A549 (cell line): ENCODE data around the gene ACOXL. TPM values are rescaled to one million over a fixed set of nuclear protein-coding genes. Genes with fewer than 3 reads are reported as not detected.

Experiments used
- ATAC-seq, 2 experiments: fragments of 200-7000 bp in 1 of 2; fragments of >200 bp in 1 of 2; cut with Nextera tagmentation in 1 of 2; cut with Tn5 transposase in 1 of 2; 3 replicates each; pipeline versions ENCODE4 v1.8.0 to v1.9.1; 2018 to 2020; ENCODE audit warnings: mild to moderate bottlenecking in 1 of 2, moderate library complexity in 1 of 2
- CTCF ChIA-PET: fragments of 300-600 bp; sonication (Branson Sonifier 250); formaldehyde crosslinking; extraction: SDS; loops from one replicate; lab custom pipeline; 2021; ENCODE audit warnings: antibody characterized with exemption, inconsistent platforms; lab: Yijun Ruan, JAX
- POLR2A ChIA-PET: fragments of 350-600 bp; formaldehyde crosslinking; extraction: SDS; loops from one replicate; lab custom pipeline; 2021; ENCODE audit warnings: antibody characterized with exemption, inconsistent platforms; lab: Yijun Ruan, JAX
- DNase-seq, 2 experiments: peaks; one replicate each; pipeline versions ENCODE4 v3.0.0 to v3.0.0-alpha.2; 2011 to 2016; ENCODE audit warnings: low read depth in 1 of 2, low spot score in 1 of 2
- FAIRE-seq: peaks from 2 replicates; lab custom pipeline; 2011; peaks lifted over from hg19 to GRCh38; lab: Jason Lieb, UNC
- H3K27ac ChIP-seq, 2 experiments: fragments of >200 bp; sonication (Bioruptor Twin); formaldehyde crosslinking; 3 replicates each; pipeline ENCODE4 v1.5.1; 2016 to 2017
- H3K4me1 ChIP-seq: fragments of >200 bp; sonication (Bioruptor Twin); formaldehyde crosslinking; 3 replicates; pipeline ENCODE4 v1.6.1; 2016
- H3K4me2 ChIP-seq: fragments of >200 bp; sonication (Bioruptor Twin); formaldehyde crosslinking; 3 replicates; pipeline ENCODE4 v1.6.1; 2016
- H3K4me3 ChIP-seq: fragments of >200 bp; sonication (Bioruptor Twin); formaldehyde crosslinking; 3 replicates; pipeline ENCODE4 v1.5.1; 2016
- H3K9me3 ChIP-seq: fragments of >200 bp; sonication (Bioruptor Twin); formaldehyde crosslinking; 3 replicates; pipeline ENCODE4 v1.6.1; 2016
- BHLHE40 ChIP-seq: IDR thresholded peaks from 2 replicates; pipeline ENCODE4 v1.6.1; 2012; ENCODE audit warnings: low read depth, low read length, inconsistent platforms
- CBX2 ChIP-seq: fragments of 200-600 bp; sonication (generic); IDR thresholded peaks from 2 replicates; pipeline ENCODE4 v1.6.1; 2016; ENCODE audit warnings: low read depth, mild to moderate bottlenecking, borderline replicate concordance
- CBX8 ChIP-seq: fragments of 200-600 bp; sonication (generic); IDR thresholded peaks from 2 replicates; pipeline ENCODE4 v1.6.1; 2016
- CHD2 ChIP-seq: fragments of 150-350 bp; IDR thresholded peaks from 2 replicates; pipeline ENCODE4 v1.6.1; 2014; ENCODE audit warnings: low read length; ENCODE audit not compliant: partially characterized antibody
- EHF ChIP-seq: fragments of 250-450 bp; sonication (Bioruptor Pico); IDR thresholded peaks from 2 replicates; pipeline ENCODE4 v1.5.0; 2020; ENCODE audit warnings: mild to moderate bottlenecking
- EHMT2 ChIP-seq: fragments of 200-600 bp; sonication (generic); IDR thresholded peaks from 2 replicates; pipeline ENCODE4 v1.6.1; 2016; ENCODE audit warnings: antibody characterized with exemption, low read depth, mild to moderate bottlenecking, moderate library complexity
- FOSB ChIP-seq: fragments of 250-450 bp; sonication (Bioruptor Pico); IDR thresholded peaks from 2 replicates; pipeline ENCODE4 v1.5.0; 2020; ENCODE audit warnings: mild to moderate bottlenecking, moderate library complexity
- FOXS1 ChIP-seq: fragments of 250-450 bp; sonication (Bioruptor Pico); IDR thresholded peaks from 2 replicates; pipeline ENCODE4 v1.5.0; 2020; ENCODE audit warnings: mild to moderate bottlenecking, moderate library complexity
- HOXB13 ChIP-seq: fragments of 250-450 bp; sonication (Bioruptor Pico); IDR thresholded peaks from 2 replicates; pipeline ENCODE4 v1.5.0; 2020; ENCODE audit warnings: low read depth, mild to moderate bottlenecking, moderate library complexity
- HOXB5 ChIP-seq: fragments of 250-450 bp; sonication (Bioruptor Pico); IDR thresholded peaks from 2 replicates; pipeline ENCODE4 v1.5.0; 2020; ENCODE audit warnings: mild to moderate bottlenecking, moderate library complexity
- JUN ChIP-seq, 2 experiments: fragments of >200 bp; sonication (Bioruptor Twin); formaldehyde crosslinking; IDR thresholded peaks; 2 replicates in 1 of 2; 3 replicates in 1 of 2; pipeline ENCODE4 v1.6.1; 2016 to 2017
- KDM1A ChIP-seq: fragments of 200-600 bp; sonication (generic); IDR thresholded peaks from 2 replicates; pipeline ENCODE4 v1.6.1; 2016; ENCODE audit warnings: low read depth, mild to moderate bottlenecking
- MAFK ChIP-seq: fragments of 450-650 bp; IDR thresholded peaks from 2 replicates; pipeline ENCODE4 v1.6.1; 2014; ENCODE audit not compliant: partially characterized antibody
- MYC ChIP-seq: IDR thresholded peaks from 2 replicates; pipeline ENCODE4 v1.6.1; 2012; ENCODE audit warnings: mild to moderate bottlenecking, inconsistent platforms, low read length, improper control_type of control experiment, borderline replicate concordance
- NFE2L2 ChIP-seq: fragments of 150-350 bp; conservative IDR thresholded peaks from 2 replicates; pipeline ENCODE4 v1.6.1; 2014; ENCODE audit warnings: low read length
- NR3C1 ChIP-seq: fragments of >200 bp; sonication (Bioruptor Twin); formaldehyde crosslinking; IDR thresholded peaks from 3 replicates; pipeline ENCODE4 v1.6.1; 2017
- RAD21 ChIP-seq, 2 experiments: fragments of >200 bp in 1 of 2; sonication (Bioruptor Twin) in 1 of 2; formaldehyde crosslinking in 1 of 2; IDR thresholded peaks in 1 of 2; conservative IDR thresholded peaks in 1 of 2; 2 replicates in 1 of 2; 3 replicates in 1 of 2; pipeline ENCODE4 v1.6.1; 2012 to 2018; ENCODE audit warnings: inconsistent platforms in 1 of 2
- RCOR1 ChIP-seq: fragments of 150-350 bp; IDR thresholded peaks from 2 replicates; pipeline ENCODE4 v1.6.1; 2014; ENCODE audit warnings: antibody characterized with exemption, low read length, low read depth
- TFCP2L1 ChIP-seq: fragments of 250-450 bp; sonication (Bioruptor Pico); IDR thresholded peaks from 2 replicates; pipeline ENCODE4 v1.5.0; 2021; ENCODE audit warnings: mild to moderate bottlenecking
- ZC3H11A ChIP-seq: fragments of 450-650 bp; IDR thresholded peaks from 2 replicates; pipeline ENCODE4 v1.6.1; 2014; ENCODE audit warnings: antibody characterized with exemption, mild to moderate bottlenecking
- ZFP36 ChIP-seq: fragments of 450-650 bp; IDR thresholded peaks from 2 replicates; pipeline ENCODE4 v1.6.1; 2014; ENCODE audit warnings: borderline replicate concordance; ENCODE audit not compliant: partially characterized antibody
- ZNF302 ChIP-seq: fragments of 250-450 bp; sonication (Bioruptor Pico); IDR thresholded peaks from 2 replicates; pipeline ENCODE4 v1.9.0; 2021; ENCODE audit warnings: inconsistent platforms, mild to moderate bottlenecking, moderate library complexity
- WGBS: methylation state at CpG from one replicate; pipeline ENCODE4 v1.1.6; 2017; ENCODE audit errors: missing lambda C conversion rate; 5-methylcytosine and 5-hydroxymethylcytosine counted together
- polyA plus RNA-seq, 4 experiments: library from polyadenylated mRNA; depleted of rRNA in 3 of 4; stranded (reverse); fragments of >200 nt; fragmentation: RNase III in 1 of 4; extraction: RNeasy Plus Mini Kit Qiagen cat#74134 plus additional on column Dnase treatment in 1 of 4; gene quantifications; 2 replicates in 3 of 4; 3 replicates in 1 of 4; pipeline ENCODE4 v1.2.3, GENCODE V29; 2011 to 2017
- TF ChIP-seq, protein P1 (sequence below): fragments of >200 bp; sonication (Bioruptor Twin); formaldehyde crosslinking; IDR thresholded peaks from 2 replicates; pipeline ENCODE4 v1.6.1; 2016
- TF ChIP-seq, protein P2 (sequence below): fragments of >200 bp; sonication (Bioruptor Twin); formaldehyde crosslinking; IDR thresholded peaks from 3 replicates; pipeline ENCODE4 v1.5.1; 2016
- TF ChIP-seq, protein P3 (sequence below): IDR thresholded peaks from 2 replicates; pipeline ENCODE4 v1.6.1; 2012; ENCODE audit warnings: low read depth, borderline replicate concordance
- TF ChIP-seq, protein P4 (sequence below): fragments of 250-450 bp; sonication (Bioruptor Pico); IDR thresholded peaks from 2 replicates; pipeline ENCODE4 v1.5.0; 2020; ENCODE audit warnings: low read depth, mild to moderate bottlenecking, moderate library complexity
- TF ChIP-seq, protein P5 (sequence below): fragments of 200-600 bp; sonication (generic); IDR thresholded peaks from 2 replicates; pipeline ENCODE4 v1.6.1; 2016; ENCODE audit warnings: antibody characterized with exemption, mild to moderate bottlenecking, moderate library complexity

Gene ACOXL
- polyA plus RNA-seq, 2 of the 4 experiments (the other 2 are of a cell fraction): not detected

DNA sequence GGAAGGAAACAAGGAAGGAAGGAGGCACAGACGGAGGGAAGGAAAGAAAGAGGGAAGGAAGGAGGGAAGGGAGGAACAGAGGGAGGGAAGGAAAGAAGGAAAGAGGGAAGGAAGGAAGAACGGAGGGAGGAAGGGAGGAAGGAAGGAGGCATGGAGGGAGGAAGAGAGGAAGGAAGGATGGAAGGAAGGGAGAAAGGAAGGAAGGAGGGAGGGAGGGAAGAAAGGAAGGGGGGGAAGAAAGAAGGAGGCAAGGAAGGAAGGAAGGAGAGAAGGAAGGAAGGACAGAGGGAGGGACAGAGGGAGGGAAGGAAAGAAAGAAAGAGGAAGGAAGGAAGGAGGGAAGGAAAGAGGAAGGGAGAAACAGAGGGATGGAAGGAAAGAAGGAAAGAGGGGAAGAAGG is 7.6 kb upstream of the ACOXL start (continued):
- TF ChIP-seq JUN (IDR thresholded peaks at IDR 0.05): no peak
- TF ChIP-seq EHF (CRISPR knock-in tag): no peak
- TF ChIP-seq, all 56 proteins: peak for 0

DNA sequence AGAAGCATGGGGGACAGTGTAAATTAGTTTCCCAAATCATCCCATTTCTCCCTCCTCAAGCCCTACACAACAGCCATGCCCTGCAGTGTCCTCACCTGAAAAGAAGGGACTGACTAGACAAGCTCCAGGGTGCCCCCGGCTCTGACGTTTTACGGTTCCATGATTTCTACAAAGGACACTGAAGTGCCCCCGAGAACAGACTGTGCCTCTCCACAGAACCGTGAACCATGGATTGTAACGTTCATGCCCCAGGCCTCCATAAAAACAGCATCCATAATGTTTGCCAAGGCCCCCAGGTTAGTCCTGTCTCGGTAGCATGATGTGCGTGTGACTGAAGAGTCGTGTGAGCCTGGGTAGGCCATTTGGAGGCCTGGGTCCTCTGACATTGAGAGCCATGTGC is 7.0 kb upstream of the ACOXL start:
- ATAC-seq (no peak), FAIRE-seq (no peak), DNase-seq (no peak)
- Histone ChIP-seq H3K9me3 (no peaks in the 10 kb centered on the region), H3K4me2 (no peak overlapping the region), H3K27ac (no peak overlapping the region), H3K4me1 (no peaks in the 10 kb centered on the region), H3K4me3 (no peak overlapping the region)
- 40% methylated on average over 9 of the region's 9 CpGs for WGBS
- ChIA-PET POLR2A (no interaction called here), CTCF (no interaction called here)
- TF ChIP-seq, protein P1, sequence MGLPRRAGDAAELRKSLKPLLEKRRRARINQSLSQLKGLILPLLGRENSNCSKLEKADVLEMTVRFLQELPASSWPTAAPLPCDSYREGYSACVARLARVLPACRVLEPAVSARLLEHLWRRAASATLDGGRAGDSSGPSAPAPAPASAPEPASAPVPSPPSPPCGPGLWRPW: no peak
- TF ChIP-seq CBX8 (no peak), FOXS1 (CRISPR knock-in tag) (no peak), KDM1A (no peak), RCOR1 (no peak), NFE2L2 (no peak), TFCP2L1 (CRISPR knock-in tag) (no peak)
- TF ChIP-seq, protein P2, sequence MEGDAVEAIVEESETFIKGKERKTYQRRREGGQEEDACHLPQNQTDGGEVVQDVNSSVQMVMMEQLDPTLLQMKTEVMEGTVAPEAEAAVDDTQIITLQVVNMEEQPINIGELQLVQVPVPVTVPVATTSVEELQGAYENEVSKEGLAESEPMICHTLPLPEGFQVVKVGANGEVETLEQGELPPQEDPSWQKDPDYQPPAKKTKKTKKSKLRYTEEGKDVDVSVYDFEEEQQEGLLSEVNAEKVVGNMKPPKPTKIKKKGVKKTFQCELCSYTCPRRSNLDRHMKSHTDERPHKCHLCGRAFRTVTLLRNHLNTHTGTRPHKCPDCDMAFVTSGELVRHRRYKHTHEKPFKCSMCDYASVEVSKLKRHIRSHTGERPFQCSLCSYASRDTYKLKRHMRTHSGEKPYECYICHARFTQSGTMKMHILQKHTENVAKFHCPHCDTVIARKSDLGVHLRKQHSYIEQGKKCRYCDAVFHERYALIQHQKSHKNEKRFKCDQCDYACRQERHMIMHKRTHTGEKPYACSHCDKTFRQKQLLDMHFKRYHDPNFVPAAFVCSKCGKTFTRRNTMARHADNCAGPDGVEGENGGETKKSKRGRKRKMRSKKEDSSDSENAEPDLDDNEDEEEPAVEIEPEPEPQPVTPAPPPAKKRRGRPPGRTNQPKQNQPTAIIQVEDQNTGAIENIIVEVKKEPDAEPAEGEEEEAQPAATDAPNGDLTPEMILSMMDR: no peak

DNA sequence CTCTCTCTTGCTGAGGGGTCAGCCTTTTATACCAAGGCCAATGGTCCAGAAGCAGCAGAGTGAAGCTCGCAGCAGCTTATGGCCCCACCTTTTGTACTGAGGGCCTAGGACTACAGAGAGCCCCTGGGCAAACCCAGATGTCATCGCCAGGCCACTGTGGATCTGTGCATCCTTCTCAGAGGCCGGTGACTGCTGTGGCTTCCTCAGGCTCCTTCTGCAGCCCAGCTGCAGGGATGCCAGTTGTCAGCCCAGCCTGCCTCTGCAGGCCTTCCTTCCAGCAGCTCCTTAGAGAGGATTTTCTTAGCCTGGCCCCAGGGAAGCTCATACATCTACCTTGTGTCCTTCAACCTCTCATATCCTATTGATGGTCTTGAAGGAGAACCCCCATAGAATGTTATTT is 6.5 kb upstream of the ACOXL start:
- ATAC-seq: peak in 1 of 2 experiments; percentile 45; a peak in 3 of 6 replicates
- no peaks in the 10 kb centered on the region for H3K9me3 ChIP-seq
- FAIRE-seq: no peak
- no peak overlapping the region for H3K4me2 ChIP-seq
- WGBS: 40% methylated on average over 1 of the region's 3 CpGs
- CTCF ChIA-PET: no interaction called here
- POLR2A ChIA-PET: no interaction called here
- no peak for TF ChIP-seq HOXB5 (CRISPR knock-in tag)
- no peak for TF ChIP-seq EHF (CRISPR knock-in tag)
- TF ChIP-seq MYC: no peak
- no peak for TF ChIP-seq CHD2
- no peak for TF ChIP-seq FOXS1 (CRISPR knock-in tag)
- no peak for TF ChIP-seq NR3C1
- TF ChIP-seq, protein P3, sequence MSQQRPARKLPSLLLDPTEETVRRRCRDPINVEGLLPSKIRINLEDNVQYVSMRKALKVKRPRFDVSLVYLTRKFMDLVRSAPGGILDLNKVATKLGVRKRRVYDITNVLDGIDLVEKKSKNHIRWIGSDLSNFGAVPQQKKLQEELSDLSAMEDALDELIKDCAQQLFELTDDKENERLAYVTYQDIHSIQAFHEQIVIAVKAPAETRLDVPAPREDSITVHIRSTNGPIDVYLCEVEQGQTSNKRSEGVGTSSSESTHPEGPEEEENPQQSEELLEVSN: no peak
- TF ChIP-seq RCOR1: no peak
- TF ChIP-seq, protein P1: no peak
- TF ChIP-seq RAD21 (conservative IDR thresholded peaks at IDR 0.05 in 1 of 2, IDR thresholded peaks at IDR 0.05 in 1 of 2): no peak
- no peak for TF ChIP-seq EHMT2
- no peak for TF ChIP-seq HOXB13 (CRISPR knock-in tag)
- no peak for TF ChIP-seq ZNF302 (CRISPR knock-in tag)
- no peak for TF ChIP-seq MAFK
- DNase-seq: no peak
- H3K4me3 ChIP-seq: no peak overlapping the region
- no peak overlapping the region for H3K27ac ChIP-seq
- H3K4me1 ChIP-seq: no peaks in the 10 kb centered on the region

DNA sequence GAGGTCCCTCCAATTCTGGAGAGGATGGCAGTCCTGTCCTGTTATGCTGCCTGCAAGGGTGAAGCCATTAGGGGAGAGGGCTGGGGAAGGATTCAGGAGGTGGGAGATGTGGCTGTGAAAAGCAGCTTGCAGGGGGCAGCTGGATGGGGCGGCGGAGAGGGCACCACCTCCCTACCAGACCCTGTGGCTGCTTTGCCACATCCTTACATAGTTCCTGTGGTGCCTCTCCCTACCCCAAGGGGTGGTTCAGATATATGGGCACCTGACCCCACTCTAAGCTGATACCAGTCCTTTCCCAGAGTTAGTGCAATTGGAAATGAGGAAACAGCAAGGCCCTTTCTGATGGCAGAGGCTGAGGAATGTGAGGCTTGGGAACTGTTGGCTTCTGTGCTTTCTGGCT is 6.1 kb upstream of the ACOXL start:
- POLR2A ChIA-PET: no interaction called here
- no peak overlapping the region for H3K27ac ChIP-seq
- H3K4me3 ChIP-seq: no peak overlapping the region
- 92% methylated on average over 2 of the region's 2 CpGs for WGBS
- ATAC-seq (no peak), FAIRE-seq (no peak), DNase-seq (no peak)
- H3K9me3 ChIP-seq: no peaks in the 10 kb centered on the region
- H3K4me2 ChIP-seq: no peak overlapping the region
- H3K4me1 ChIP-seq: no peaks in the 10 kb centered on the region
- CTCF ChIA-PET: interaction anchor here (1.4 kb wide), 1 partner anchor 29 kb away, joined by 4 read pairs; no protein-coding TSS in a partner anchor
- TF ChIP-seq, protein P4, sequence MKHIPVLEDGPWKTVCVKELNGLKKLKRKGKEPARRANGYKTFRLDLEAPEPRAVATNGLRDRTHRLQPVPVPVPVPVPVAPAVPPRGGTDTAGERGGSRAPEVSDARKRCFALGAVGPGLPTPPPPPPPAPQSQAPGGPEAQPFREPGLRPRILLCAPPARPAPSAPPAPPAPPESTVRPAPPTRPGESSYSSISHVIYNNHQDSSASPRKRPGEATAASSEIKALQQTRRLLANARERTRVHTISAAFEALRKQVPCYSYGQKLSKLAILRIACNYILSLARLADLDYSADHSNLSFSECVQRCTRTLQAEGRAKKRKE (CRISPR knock-in tag): no peak
- no peak for TF ChIP-seq ZC3H11A
- TF ChIP-seq ZFP36: no peak
- TF ChIP-seq BHLHE40: no peak
- no peak for TF ChIP-seq CBX2
- TF ChIP-seq FOSB: no peak
- no peak for TF ChIP-seq JUN (IDR thresholded peaks at IDR 0.05)
- TF ChIP-seq, protein P5, sequence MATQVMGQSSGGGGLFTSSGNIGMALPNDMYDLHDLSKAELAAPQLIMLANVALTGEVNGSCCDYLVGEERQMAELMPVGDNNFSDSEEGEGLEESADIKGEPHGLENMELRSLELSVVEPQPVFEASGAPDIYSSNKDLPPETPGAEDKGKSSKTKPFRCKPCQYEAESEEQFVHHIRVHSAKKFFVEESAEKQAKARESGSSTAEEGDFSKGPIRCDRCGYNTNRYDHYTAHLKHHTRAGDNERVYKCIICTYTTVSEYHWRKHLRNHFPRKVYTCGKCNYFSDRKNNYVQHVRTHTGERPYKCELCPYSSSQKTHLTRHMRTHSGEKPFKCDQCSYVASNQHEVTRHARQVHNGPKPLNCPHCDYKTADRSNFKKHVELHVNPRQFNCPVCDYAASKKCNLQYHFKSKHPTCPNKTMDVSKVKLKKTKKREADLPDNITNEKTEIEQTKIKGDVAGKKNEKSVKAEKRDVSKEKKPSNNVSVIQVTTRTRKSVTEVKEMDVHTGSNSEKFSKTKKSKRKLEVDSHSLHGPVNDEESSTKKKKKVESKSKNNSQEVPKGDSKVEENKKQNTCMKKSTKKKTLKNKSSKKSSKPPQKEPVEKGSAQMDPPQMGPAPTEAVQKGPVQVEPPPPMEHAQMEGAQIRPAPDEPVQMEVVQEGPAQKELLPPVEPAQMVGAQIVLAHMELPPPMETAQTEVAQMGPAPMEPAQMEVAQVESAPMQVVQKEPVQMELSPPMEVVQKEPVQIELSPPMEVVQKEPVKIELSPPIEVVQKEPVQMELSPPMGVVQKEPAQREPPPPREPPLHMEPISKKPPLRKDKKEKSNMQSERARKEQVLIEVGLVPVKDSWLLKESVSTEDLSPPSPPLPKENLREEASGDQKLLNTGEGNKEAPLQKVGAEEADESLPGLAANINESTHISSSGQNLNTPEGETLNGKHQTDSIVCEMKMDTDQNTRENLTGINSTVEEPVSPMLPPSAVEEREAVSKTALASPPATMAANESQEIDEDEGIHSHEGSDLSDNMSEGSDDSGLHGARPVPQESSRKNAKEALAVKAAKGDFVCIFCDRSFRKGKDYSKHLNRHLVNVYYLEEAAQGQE: no peak
